T-helper 1 cell treated with Interleukin-12 subunit alpha and Interleukin-12 subunit beta and Interleukin-4 antibody, amounts not matched to agents 30 μg/mL and 1 μg/mL, for 36 hours (primary cell): ENCODE data around the gene AFAP1.

Experiments used
- H3K27ac Mint-ChIP-seq: one replicate; pipeline ENCODE4 v1.8.0; 2021; ENCODE audit warnings: mild to moderate bottlenecking, mixed read lengths
- H3K27me3 Mint-ChIP-seq: one replicate; pipeline ENCODE4 v1.8.0; 2021; ENCODE audit warnings: low read depth, mixed read lengths
- H3K36me3 Mint-ChIP-seq: one replicate; pipeline ENCODE4 v1.8.0; 2021; ENCODE audit warnings: low read depth, mixed read lengths
- H3K4me1 Mint-ChIP-seq: one replicate; pipeline ENCODE4 v1.8.0; 2021; ENCODE audit warnings: low read depth, mixed read lengths
- H3K4me3 Mint-ChIP-seq: one replicate; pipeline ENCODE4 v1.8.0; 2021; ENCODE audit warnings: mild to moderate bottlenecking, moderate library complexity, mixed read lengths
- H3K9me3 Mint-ChIP-seq: one replicate; pipeline ENCODE4 v1.8.0; 2021; ENCODE audit warnings: mixed read lengths

Gene AFAP1

GRCh38 chr4:7963691-7964090 is 24.0 kb upstream of the AFAP1 start:
- H3K9me3 Mint-ChIP-seq: no peaks in the 10 kb centered on the region
- H3K27me3 Mint-ChIP-seq: no peaks in the 10 kb centered on the region
- no peaks in the 10 kb centered on the region for H3K36me3 Mint-ChIP-seq
- no peak overlapping the region for H3K4me3 Mint-ChIP-seq
- peaks cover 42% of the 10 kb centered on the region for H3K4me1 Mint-ChIP-seq
- H3K27ac Mint-ChIP-seq: no peak overlapping the region

- H3K4me1 Mint-ChIP-seq: peaks cover 35% of the 10 kb centered on the region
- H3K9me3 Mint-ChIP-seq: no peaks in the 10 kb centered on the region
Measured at GRCh38 chr4:7962609-7963508, 23.2 kb upstream of the AFAP1 start.

GRCh38 chr4:7960790-7961655 is 21.4 kb upstream of the AFAP1 start:
- Mint-ChIP-seq H3K9me3 (no peaks in the 10 kb centered on the region), H3K36me3 (no peaks in the 10 kb centered on the region), H3K4me3 (peak overlapping the region; percentile 38), H3K27me3 (no peaks in the 10 kb centered on the region), H3K4me1 (peaks cover 28% of the 10 kb centered on the region), H3K27ac (peak overlapping the region; percentile 79)

More at GRCh38 chr4:7962609-7963508, 23.2 kb upstream of the AFAP1 start:
- Mint-ChIP-seq H3K27ac (peak overlapping the region; percentile 67), H3K36me3 (no peaks in the 10 kb centered on the region), H3K4me3 (no peak overlapping the region), H3K27me3 (no peaks in the 10 kb centered on the region)

GRCh38 chr4:7960017-7960789 is 20.5 kb upstream of the AFAP1 start:
- Mint-ChIP-seq H3K36me3 (no peaks in the 10 kb centered on the region), H3K4me1 (peaks cover 24% of the 10 kb centered on the region), H3K27me3 (no peaks in the 10 kb centered on the region), H3K27ac (peak overlapping the region; percentile 79), H3K4me3 (no peak overlapping the region), H3K9me3 (no peaks in the 10 kb centered on the region)

GRCh38 chr4:7959078-7959477 is 19.4 kb upstream of the AFAP1 start:
- Mint-ChIP-seq H3K27ac (no peak overlapping the region), H3K36me3 (no peaks in the 10 kb centered on the region), H3K9me3 (no peaks in the 10 kb centered on the region), H3K4me1 (peaks cover 22% of the 10 kb centered on the region), H3K27me3 (no peaks in the 10 kb centered on the region), H3K4me3 (no peak overlapping the region)

- Mint-ChIP-seq H3K27ac (no peak overlapping the region), H3K36me3 (peaks cover 4% of the 10 kb centered on the region), H3K4me3 (no peak overlapping the region), H3K9me3 (peaks cover 5% of the 10 kb centered on the region), H3K27me3 (peaks cover under 1% of the 10 kb centered on the region), H3K4me1 (peaks cover 9% of the 10 kb centered on the region)
Measured at GRCh38 chr4:7956934-7957656, 17.4 kb upstream of the AFAP1 start.

- peaks cover 12% of the 10 kb centered on the region for H3K9me3 Mint-ChIP-seq
- no peak overlapping the region for H3K4me3 Mint-ChIP-seq
- peaks cover 4% of the 10 kb centered on the region for H3K36me3 Mint-ChIP-seq
- H3K27ac Mint-ChIP-seq: no peak overlapping the region
- peaks cover 9% of the 10 kb centered on the region for H3K4me1 Mint-ChIP-seq
- H3K27me3 Mint-ChIP-seq: peaks cover 4% of the 10 kb centered on the region
Measured at GRCh38 chr4:7956270-7956808, 16.7 kb upstream of the AFAP1 start.

GRCh38 chr4:7955393-7955792 is 15.7 kb upstream of the AFAP1 start:
- peaks cover 4% of the 10 kb centered on the region for H3K36me3 Mint-ChIP-seq
- H3K4me1 Mint-ChIP-seq: peaks cover 2% of the 10 kb centered on the region
- H3K27ac Mint-ChIP-seq: no peak overlapping the region
- H3K27me3 Mint-ChIP-seq: peaks cover 4% of the 10 kb centered on the region
- H3K4me3 Mint-ChIP-seq: no peak overlapping the region
- peaks cover 21% of the 10 kb centered on the region for H3K9me3 Mint-ChIP-seq

- no peak overlapping the region for H3K27ac Mint-ChIP-seq
- peaks cover 4% of the 10 kb centered on the region for H3K36me3 Mint-ChIP-seq
- peaks cover 21% of the 10 kb centered on the region for H3K27me3 Mint-ChIP-seq
- peaks cover 12% of the 10 kb centered on the region for H3K4me1 Mint-ChIP-seq
- H3K9me3 Mint-ChIP-seq: peaks cover 21% of the 10 kb centered on the region
- no peak overlapping the region for H3K4me3 Mint-ChIP-seq
Measured at GRCh38 chr4:7952615-7953014, 13.0 kb upstream of the AFAP1 start.

GRCh38 chr4:7950301-7951092 is 10.8 kb upstream of the AFAP1 start:
- Mint-ChIP-seq H3K27me3 (peaks cover 21% of the 10 kb centered on the region), H3K4me3 (no peak overlapping the region), H3K4me1 (peaks cover 12% of the 10 kb centered on the region), H3K36me3 (peaks cover 4% of the 10 kb centered on the region), H3K9me3 (peaks cover 21% of the 10 kb centered on the region), H3K27ac (peak overlapping the region; percentile 28)

GRCh38 chr4:7949759-7950158 is 10.1 kb upstream of the AFAP1 start:
- peaks cover 12% of the 10 kb centered on the region for H3K4me1 Mint-ChIP-seq
- peaks cover 21% of the 10 kb centered on the region for H3K27me3 Mint-ChIP-seq
- H3K36me3 Mint-ChIP-seq: peaks cover 4% of the 10 kb centered on the region
- H3K27ac Mint-ChIP-seq: no peak overlapping the region
- H3K9me3 Mint-ChIP-seq: peaks cover 21% of the 10 kb centered on the region
- H3K4me3 Mint-ChIP-seq: no peak overlapping the region

GRCh38 chr4:7947927-7948326 is 8.3 kb upstream of the AFAP1 start:
- H3K4me3 Mint-ChIP-seq: no peak overlapping the region
- peaks cover 12% of the 10 kb centered on the region for H3K4me1 Mint-ChIP-seq

More at GRCh38 chr4:7947927-7948326, 8.3 kb upstream of the AFAP1 start:
- Mint-ChIP-seq H3K36me3 (peaks cover 3% of the 10 kb centered on the region), H3K27ac (no peak overlapping the region), H3K9me3 (peaks cover 19% of the 10 kb centered on the region), H3K27me3 (peaks cover 24% of the 10 kb centered on the region)
